Measurements from ENCODE around the gene KATNBL1. TPM values are rescaled to one million over a fixed set of nuclear protein-coding genes. Genes with fewer than 3 reads are reported as not detected.

KATNBL1 gene
- total and polyA plus RNA-seq, 2 donors (not counting 3 experiments of a cell fraction or from before 2014, with no cell fraction given) = 14.1 to 56.8 TPM

DNA sequence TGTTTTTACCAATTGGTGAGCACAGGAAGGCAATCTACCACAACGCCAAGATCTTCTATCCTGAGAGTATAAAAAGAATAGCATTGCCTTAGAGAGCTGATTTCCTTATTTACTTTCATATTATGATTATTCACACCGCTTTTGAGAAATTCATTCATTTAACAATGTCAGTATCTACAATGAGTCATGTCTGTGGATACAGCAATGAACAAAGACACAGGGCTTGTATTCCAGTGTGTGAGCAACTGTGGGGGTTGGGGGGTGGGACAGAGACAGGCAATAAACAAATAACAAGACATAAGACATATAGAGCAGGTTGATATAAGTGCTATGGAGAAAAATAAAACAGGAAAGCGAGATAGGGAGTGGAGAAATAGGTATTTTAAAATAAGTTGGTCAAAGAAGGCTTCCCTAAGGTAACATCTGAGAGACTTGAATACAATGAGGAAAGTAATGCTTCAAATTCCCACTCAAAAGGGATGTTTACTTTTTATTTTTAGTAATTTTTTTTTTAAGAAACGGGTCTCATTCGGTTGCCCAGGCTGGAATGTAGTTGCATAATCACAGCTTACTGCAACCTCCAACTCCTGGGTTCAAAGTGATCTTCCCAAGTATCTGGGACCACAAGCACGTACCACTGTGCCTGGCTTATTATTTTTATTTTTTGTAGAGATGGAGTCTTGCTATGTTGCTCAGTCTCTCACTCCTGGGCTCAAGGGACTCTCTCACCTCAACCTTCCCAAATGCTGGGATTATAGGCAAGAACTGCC is 62.3 kb downstream of the KATNBL1 start:
- dilution Hi-C loops (cut with MboI; ENCODE audit: extremely low pct_ligation_motif_present, low sequenced_read_pairs) (no loop called here), intact Hi-C loops (cut with micrococcal nuclease) (loop anchor here (2.0 kb wide), 1 partner anchor 63 kb away; the partner anchor contains the start of gene KATNBL1)
- DNase-seq (ENCODE audit: low read depth, low spot score) (peak; percentile 81), FAIRE-seq (peak; percentile 68)
- peak overlapping the region; percentile 31 for H3K9ac ChIP-seq (replicated peaks; ENCODE audit: extremely low read depth, insufficient read depth, low read length)
- H3K4me1 ChIP-seq (ENCODE audit: control insufficient read depth, extremely low read depth, insufficient read depth, low read length) = peaks cover 15% of the 10 kb centered on the region
- no peaks in the 10 kb centered on the region for H4K20me1 ChIP-seq (replicated peaks; ENCODE audit: control insufficient read depth, extremely low read depth, insufficient read depth, low read length)
- CTCF ChIA-PET = interaction anchor here (0.7 to 1.7 kb wide), 2 partner anchors 62 to 948 kb away, joined by 4 to 5 read pairs; partner anchors contain the start of gene KATNBL1
- no peak overlapping the region for H2AFZ ChIP-seq (ENCODE audit: low read depth, low read length)
- no peaks in the 10 kb centered on the region for H3K79me2 ChIP-seq (ENCODE audit: control insufficient read depth, insufficient read depth, low read length)
- H3K9me3 ChIP-seq (replicated peaks; ENCODE audit: control insufficient read depth, insufficient read depth, low read length) = no peaks in the 10 kb centered on the region
- H3K4me2 ChIP-seq (ENCODE audit: insufficient read depth, low read length) = peak overlapping the region; percentile 64
- POLR2A ChIA-PET = interaction anchor here (0.6 kb wide), 1 partner anchor 188 kb away, joined by 3 read pairs; no protein-coding TSS in a partner anchor
- no TSS peak for BruUV-seq (replicated peaks)
- peak; percentile 62 for TF ChIP-seq FOS (IDR thresholded peaks at IDR 0.05; ENCODE audit: borderline replicate concordance, insufficient read depth, low read length)
- TF ChIP-seq GATA2 (IDR thresholded peaks at IDR 0.05; ENCODE audit: insufficient read depth, insufficient read length, low read depth, low read length) = no peak
- TF ChIP-seq JUN (IDR thresholded peaks at IDR 0.05; ENCODE audit: borderline replicate concordance, insufficient read depth, insufficient read length, low read depth) = peak; percentile 45
- H3K36me3 ChIP-seq (ENCODE audit: control insufficient read depth in 2 of 2, extremely low read depth in 1 of 2, insufficient read depth in 2 of 2, low read length in 2 of 2) = peaks cover 1 to 6% of the 10 kb centered on the region in 2 experiments
- no peak overlapping the region for H3K4me3 ChIP-seq (replicated peaks in 1 of 3; ENCODE audit: insufficient read depth in 1 of 3, low read depth in 1 of 3, low read length in 3 of 3)
- H3K27me3 ChIP-seq (ENCODE audit: control insufficient read depth in 2 of 2, insufficient read depth in 2 of 2, low read length in 2 of 2) = no peaks in the 10 kb centered on the region
- H3K27ac ChIP-seq (ENCODE audit: insufficient read depth, low read depth, low read length) = peak overlapping the region; percentile 34
- H3K9me1 ChIP-seq (replicated peaks; ENCODE audit: control insufficient read depth, extremely low read depth, insufficient read depth, low read length) = no peaks in the 10 kb centered on the region

DNA sequence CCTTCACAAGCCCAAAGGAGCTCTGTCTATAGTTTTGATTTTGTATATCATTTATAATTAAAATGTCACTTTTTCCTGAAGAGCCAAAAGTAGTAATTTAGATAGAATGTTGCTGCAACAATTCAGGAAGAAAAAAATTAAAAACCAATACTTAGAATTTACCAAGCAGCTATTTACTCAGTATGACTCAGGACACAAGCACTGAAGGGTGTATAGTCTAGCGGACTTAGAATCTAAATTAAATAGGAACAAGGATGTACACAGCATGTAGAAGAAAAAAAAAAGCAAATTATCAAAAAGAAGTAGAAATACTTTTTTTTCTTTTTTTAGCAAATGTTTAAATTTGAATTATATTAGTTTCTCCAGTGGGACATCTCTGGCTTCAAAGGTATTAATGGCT is 76.4 kb downstream of the KATNBL1 start:
- CTCF ChIA-PET = interaction anchor here (1.0 to 2.6 kb wide), 4 partner anchors 10 to 76 kb away, joined by 3 to 11 read pairs (median 7); partner anchors contain the start of gene KATNBL1
- dilution Hi-C loops (cut with MboI; ENCODE audit: extremely low pct_ligation_motif_present, low sequenced_read_pairs) (no loop called here), intact Hi-C loops (cut with micrococcal nuclease) (no loop called here)
- no peaks in the 10 kb centered on the region for H3K36me3 ChIP-seq (ENCODE audit: control insufficient read depth in 2 of 2, extremely low read depth in 1 of 2, insufficient read depth in 2 of 2, low read length in 2 of 2)
- no peaks in the 10 kb centered on the region for H3K4me1 ChIP-seq (ENCODE audit: control insufficient read depth, extremely low read depth, insufficient read depth, low read length)
- H3K9me1 ChIP-seq (replicated peaks; ENCODE audit: control insufficient read depth, extremely low read depth, insufficient read depth, low read length) = no peaks in the 10 kb centered on the region
- no peak overlapping the region for H3K4me2 ChIP-seq (ENCODE audit: insufficient read depth, low read length)
- POLR2A ChIA-PET = no interaction called here
- TF ChIP-seq FOS (IDR thresholded peaks at IDR 0.05; ENCODE audit: borderline replicate concordance, insufficient read depth, low read length) (no peak), POLR2A (IDR thresholded peaks at IDR 0.05; ENCODE audit: low read depth, low read length) (no peak), GATA2 (IDR thresholded peaks at IDR 0.05; ENCODE audit: insufficient read depth, insufficient read length, low read depth, low read length) (no peak), POLR2AphosphoS5 (IDR thresholded peaks at IDR 0.05; ENCODE audit: insufficient read depth, low read depth, low read length) (no peak), EZH2 (IDR thresholded peaks at IDR 0.05; ENCODE audit: borderline replicate concordance, low read depth, low read length, severe bottlenecking) (no peak), JUN (IDR thresholded peaks at IDR 0.05; ENCODE audit: borderline replicate concordance, insufficient read depth, insufficient read length, low read depth) (no peak), MYC (IDR thresholded peaks at IDR 0.05; ENCODE audit: low read depth, low read length) (no peak)
- TF ChIP-seq, protein P1, sequence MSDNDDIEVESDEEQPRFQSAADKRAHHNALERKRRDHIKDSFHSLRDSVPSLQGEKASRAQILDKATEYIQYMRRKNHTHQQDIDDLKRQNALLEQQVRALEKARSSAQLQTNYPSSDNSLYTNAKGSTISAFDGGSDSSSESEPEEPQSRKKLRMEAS (IDR thresholded peaks at IDR 0.05; ENCODE audit: insufficient read depth, insufficient read length) = no peak
- TF ChIP-seq, protein P2, sequence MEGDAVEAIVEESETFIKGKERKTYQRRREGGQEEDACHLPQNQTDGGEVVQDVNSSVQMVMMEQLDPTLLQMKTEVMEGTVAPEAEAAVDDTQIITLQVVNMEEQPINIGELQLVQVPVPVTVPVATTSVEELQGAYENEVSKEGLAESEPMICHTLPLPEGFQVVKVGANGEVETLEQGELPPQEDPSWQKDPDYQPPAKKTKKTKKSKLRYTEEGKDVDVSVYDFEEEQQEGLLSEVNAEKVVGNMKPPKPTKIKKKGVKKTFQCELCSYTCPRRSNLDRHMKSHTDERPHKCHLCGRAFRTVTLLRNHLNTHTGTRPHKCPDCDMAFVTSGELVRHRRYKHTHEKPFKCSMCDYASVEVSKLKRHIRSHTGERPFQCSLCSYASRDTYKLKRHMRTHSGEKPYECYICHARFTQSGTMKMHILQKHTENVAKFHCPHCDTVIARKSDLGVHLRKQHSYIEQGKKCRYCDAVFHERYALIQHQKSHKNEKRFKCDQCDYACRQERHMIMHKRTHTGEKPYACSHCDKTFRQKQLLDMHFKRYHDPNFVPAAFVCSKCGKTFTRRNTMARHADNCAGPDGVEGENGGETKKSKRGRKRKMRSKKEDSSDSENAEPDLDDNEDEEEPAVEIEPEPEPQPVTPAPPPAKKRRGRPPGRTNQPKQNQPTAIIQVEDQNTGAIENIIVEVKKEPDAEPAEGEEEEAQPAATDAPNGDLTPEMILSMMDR (IDR thresholded peaks at IDR 0.05; ENCODE audit: extremely low read depth in 1 of 2, insufficient read depth in 1 of 2, low read depth in 1 of 2, low read length in 2 of 2) = no peak
- H3K79me2 ChIP-seq (ENCODE audit: control insufficient read depth, insufficient read depth, low read length) = no peaks in the 10 kb centered on the region
- no peaks in the 10 kb centered on the region for H3K9me3 ChIP-seq (replicated peaks; ENCODE audit: control insufficient read depth, insufficient read depth, low read length)
- H3K9ac ChIP-seq (replicated peaks; ENCODE audit: extremely low read depth, insufficient read depth, low read length) = no peak overlapping the region
- H4K20me1 ChIP-seq (replicated peaks; ENCODE audit: control insufficient read depth, extremely low read depth, insufficient read depth, low read length) = no peaks in the 10 kb centered on the region
- no peak overlapping the region for H2AFZ ChIP-seq (ENCODE audit: low read depth, low read length)
- no peak overlapping the region for H3K4me3 ChIP-seq (replicated peaks in 1 of 3; ENCODE audit: insufficient read depth in 1 of 3, low read depth in 1 of 3, low read length in 3 of 3)
- no peaks in the 10 kb centered on the region for H3K27me3 ChIP-seq (ENCODE audit: control insufficient read depth in 2 of 2, insufficient read depth in 2 of 2, low read length in 2 of 2)
- FAIRE-seq (no peak), DNase-seq (ENCODE audit: low read depth, low spot score) (no peak)
- BruUV-seq (replicated peaks) = no TSS peak
- H3K27ac ChIP-seq (ENCODE audit: insufficient read depth, low read depth, low read length) = no peak overlapping the region

All from endothelial cell of umbilical vein (primary cell).